ENCODE data around the gene PCNX1. TPM values are rescaled to one million over a fixed set of nuclear protein-coding genes. Genes with fewer than 3 reads are reported as not detected.

PCNX1 gene
- total and polyA plus RNA-seq, 9 of the 15 experiments (the other 6 are each of a cell fraction or from before 2014, with no cell fraction given) = 0.30 to 4.5 (median 2.3) TPM

- no peaks in the 10 kb centered on the region for H4K20me1 ChIP-seq (replicated peaks; ENCODE audit: control insufficient read depth, insufficient read depth, low read length)
- H2AFZ ChIP-seq (ENCODE audit: low read depth, low read length) = no peak overlapping the region
- H3K27ac ChIP-seq (ENCODE audit: extremely low read depth, low read depth, low read length) = no peak overlapping the region
- peaks cover 0 to 6% of the 10 kb centered on the region in 2 experiments; a peak in 2 of 5 replicates for H3K4me1 ChIP-seq (replicated peaks in 1 of 2; ENCODE audit: control insufficient read depth in 2 of 2, insufficient read depth in 2 of 2, low read length in 2 of 2)
- no peak overlapping the region for H3K4me2 ChIP-seq (ENCODE audit: insufficient read depth, low read length)
- H3K36me3 ChIP-seq (ENCODE audit: control insufficient read depth, insufficient read depth, low read length) = no peaks in the 10 kb centered on the region
- no peak for FAIRE-seq
- no peak for TF ChIP-seq PHF21A (IDR thresholded peaks at IDR 0.05; ENCODE audit: borderline replicate concordance, low read depth)
- no peak for TF ChIP-seq FOXM1 (IDR thresholded peaks at IDR 0.05; ENCODE audit: low read depth)
- TF ChIP-seq FOXM1 (CRISPR knock-in tag; IDR thresholded peaks at IDR 0.05; ENCODE audit: low read depth) = no peak
- no peak for TF ChIP-seq TEAD2 (tag; IDR thresholded peaks at IDR 0.05)
- no peak for TF ChIP-seq HMG20A (CRISPR knock-in tag; conservative IDR thresholded peaks at IDR 0.05)
- no peak for TF ChIP-seq L3MBTL2 (IDR thresholded peaks at IDR 0.05)
- no peak for TF ChIP-seq VEZF1 (CRISPR knock-in tag; IDR thresholded peaks at IDR 0.05)
- no peak for TF ChIP-seq ZNF717 (CRISPR knock-in tag; IDR thresholded peaks at IDR 0.05)
- TF ChIP-seq RREB1 (CRISPR knock-in tag; IDR thresholded peaks at IDR 0.05) = no peak
- DNase-seq (ENCODE audit: extremely low read depth in 1 of 4, low spot score in 3 of 4) = no peak
- intact Hi-C loops (cut with micrococcal nuclease) = no loop called here
- in situ Hi-C loops (cut with MboI) = no loop called here
- H3K27me3 ChIP-seq (ENCODE audit: control insufficient read depth in 2 of 2, insufficient read depth in 2 of 2, low read length in 2 of 2) = no peaks in the 10 kb centered on the region
- ATAC-seq = no peak
- H3K9me3 ChIP-seq (replicated peaks; ENCODE audit: control insufficient read depth, insufficient read depth, low read depth, low read length) = no peaks in the 10 kb centered on the region
- WGBS (ENCODE audit: insufficient coverage, low coverage, missing lambda C conversion rate) = 13% methylated on average over 1 of the region's 1 CpG
- ChIA-PET POLR2A (no interaction called here), CTCF (ENCODE audit: low intra/inter-chr PET ratio) (no interaction called here)
- no peak overlapping the region for H3K4me3 ChIP-seq
- H3K79me2 ChIP-seq (ENCODE audit: control insufficient read depth, insufficient read depth, low read length) = no peaks in the 10 kb centered on the region
- no TSS peak for BruUV-seq (replicated peaks)
- no peaks in the 10 kb centered on the region for H3K9me1 ChIP-seq (ENCODE audit: control insufficient read depth, insufficient read depth, low read length)
- no peak overlapping the region for H3K9ac ChIP-seq (ENCODE audit: insufficient read depth in 1 of 2, low read depth in 2 of 2, low read length in 2 of 2)
Measured at GRCh38 chr14:70999117-70999516, 91.9 kb downstream of the PCNX1 start.
